SH-SY5Y (cell line): ENCODE measurements around the gene AGPAT3.

Experiments used
- GATA2 ChIP-seq: IDR thresholded peaks from 2 replicates; pipeline ENCODE4 v1.6.1; 2011; ENCODE audit warnings: mild to moderate bottlenecking, low read depth, low read length
- GATA3 ChIP-seq: IDR thresholded peaks from 2 replicates; pipeline ENCODE4 v1.6.1; 2011; ENCODE audit warnings: low read depth, mild to moderate bottlenecking, low read length, moderate library complexity

AGPAT3 gene

GRCh38 chr21:43923391-43923790 is 58.4 kb downstream of the AGPAT3 start:
- no peak for TF ChIP-seq GATA2
- no peak for TF ChIP-seq GATA3

GRCh38 chr21:43924421-43925095 is 59.5 kb downstream of the AGPAT3 start:
- TF ChIP-seq GATA3: no peak
- no peak for TF ChIP-seq GATA2

DNA sequence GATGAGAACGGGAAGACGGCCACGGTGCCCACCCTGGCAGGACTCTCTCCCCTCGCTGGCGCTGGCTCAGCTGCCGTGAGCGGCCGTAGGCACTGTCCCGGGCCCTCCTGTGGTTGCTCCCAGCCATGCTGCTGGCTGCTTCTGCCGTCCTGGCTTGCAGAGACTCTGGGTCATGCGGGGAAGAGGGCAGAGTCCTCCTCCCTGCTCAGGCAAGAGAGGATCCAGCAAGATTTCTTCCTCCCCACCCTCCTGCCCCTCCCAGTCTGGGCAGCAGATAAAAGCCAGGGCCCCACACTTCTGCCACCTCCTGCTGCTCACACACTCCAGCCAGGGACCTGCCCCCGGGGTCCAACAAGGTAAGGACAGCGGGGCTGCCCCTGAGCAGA is 60.1 kb downstream of the AGPAT3 start:
- no peak for TF ChIP-seq GATA2
- TF ChIP-seq GATA3: no peak

- TF ChIP-seq GATA3: no peak
- no peak for TF ChIP-seq GATA2
Measured at GRCh38 chr21:43925609-43926008, 60.6 kb downstream of the AGPAT3 start.

DNA sequence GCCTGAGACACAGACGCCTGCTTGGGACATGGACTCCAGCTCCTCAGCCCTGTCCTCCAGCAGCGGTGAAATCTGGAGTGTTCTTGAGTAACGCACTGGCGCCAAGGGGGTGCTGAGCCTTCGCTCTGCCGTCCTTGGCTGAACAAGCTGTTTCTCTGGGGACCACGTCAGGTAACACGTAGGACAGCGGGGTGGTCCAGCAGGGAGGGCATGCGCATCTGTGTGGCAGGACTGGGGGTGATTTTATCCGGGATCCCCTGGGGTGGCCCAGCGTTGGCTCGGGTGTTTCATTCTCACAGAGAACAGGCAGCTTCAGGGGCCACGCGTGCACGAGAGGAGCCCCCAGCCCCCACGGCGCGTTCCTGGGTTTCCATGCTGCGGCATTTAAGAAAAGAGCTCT is 61.2 kb downstream of the AGPAT3 start:
- no peak for TF ChIP-seq GATA3
- no peak for TF ChIP-seq GATA2

GRCh38 chr21:43927591-43928221 is 62.7 kb downstream of the AGPAT3 start:
- no peak for TF ChIP-seq GATA2
- no peak for TF ChIP-seq GATA3

DNA sequence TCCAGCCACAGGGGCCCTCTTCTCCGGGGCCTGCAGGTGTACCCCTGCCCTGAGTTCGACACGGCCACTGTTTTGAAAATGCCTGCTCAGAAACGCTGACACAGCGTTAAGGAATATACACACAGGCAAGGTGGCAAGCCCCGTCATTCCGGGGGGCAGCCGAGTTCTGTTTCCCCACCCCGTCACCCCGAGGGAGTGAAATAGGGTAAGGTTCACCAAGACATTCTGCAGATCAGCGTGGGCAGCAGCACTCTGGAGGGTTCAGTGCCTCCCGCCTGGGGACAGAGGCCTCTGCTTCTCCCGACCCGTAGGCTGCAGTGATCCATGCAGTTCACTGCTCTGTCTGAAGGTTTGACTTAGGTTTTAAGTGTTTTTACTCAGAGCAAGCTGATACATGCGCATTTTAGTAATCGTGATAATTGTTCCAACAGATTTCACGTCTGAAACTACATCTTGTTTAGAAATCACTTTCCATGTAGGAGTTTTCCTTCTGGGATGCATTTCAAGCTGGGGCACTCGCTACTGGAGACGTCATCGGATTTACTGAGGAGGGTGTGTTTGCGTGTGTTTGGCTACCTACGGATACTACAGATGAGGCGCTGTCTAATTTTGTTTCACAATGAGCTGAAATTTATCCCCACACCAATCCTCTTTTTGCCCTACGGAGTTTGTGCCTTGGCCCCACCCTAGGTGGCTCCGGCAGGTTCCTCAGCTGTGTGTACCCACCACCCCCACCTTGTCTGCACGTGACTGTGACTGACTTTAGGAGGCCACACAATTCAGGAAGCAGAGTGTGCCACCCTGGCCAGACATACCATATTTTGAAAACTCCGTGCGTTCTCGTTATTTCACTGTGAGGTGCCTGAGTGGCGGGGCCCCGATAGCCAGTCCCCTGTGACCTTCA is 63.5 kb downstream of the AGPAT3 start:
- TF ChIP-seq GATA3 (no peak), GATA2 (no peak)

GRCh38 chr21:43929217-43929971 is 64.4 kb downstream of the AGPAT3 start:
- no peak for TF ChIP-seq GATA3
- no peak for TF ChIP-seq GATA2

DNA sequence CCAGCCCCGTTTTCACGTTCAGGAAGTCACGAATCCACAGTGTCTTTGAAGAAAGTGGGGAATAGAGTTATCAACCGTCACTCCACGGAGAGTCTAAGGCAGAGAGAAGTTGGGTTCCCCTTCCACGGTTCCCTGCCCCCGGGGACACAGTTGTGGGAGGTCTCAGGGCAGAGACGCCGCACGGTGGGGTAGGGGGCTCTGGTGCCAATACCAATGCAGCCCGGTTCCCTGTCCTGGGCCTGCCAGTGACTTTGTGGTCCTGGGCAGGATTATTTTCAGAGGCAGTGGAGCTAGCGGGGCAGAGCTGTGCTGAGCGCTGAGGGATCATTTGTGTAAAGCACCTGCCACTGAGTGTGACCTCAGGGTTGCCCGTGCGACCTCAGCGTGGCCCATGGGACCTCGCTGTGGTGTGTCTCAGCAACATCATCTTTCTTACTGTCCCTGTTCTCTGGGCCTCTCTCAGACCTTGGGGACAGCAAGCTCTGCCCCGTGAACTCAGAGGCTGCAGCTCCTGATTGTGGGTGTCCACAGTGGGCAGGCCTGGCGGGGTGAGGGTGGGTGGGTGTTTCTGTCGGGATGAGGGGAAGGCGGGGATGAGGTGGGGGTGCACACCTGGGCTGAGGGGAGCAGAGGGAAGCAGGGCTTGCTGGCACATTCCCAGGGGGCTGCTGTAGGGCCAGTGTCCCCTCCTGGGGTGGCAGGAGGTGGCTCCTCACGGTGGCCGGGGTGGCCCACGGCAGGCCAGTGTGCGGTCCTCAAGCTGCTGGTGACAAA is 65.2 kb downstream of the AGPAT3 start:
- TF ChIP-seq GATA2: no peak
- TF ChIP-seq GATA3: no peak

DNA sequence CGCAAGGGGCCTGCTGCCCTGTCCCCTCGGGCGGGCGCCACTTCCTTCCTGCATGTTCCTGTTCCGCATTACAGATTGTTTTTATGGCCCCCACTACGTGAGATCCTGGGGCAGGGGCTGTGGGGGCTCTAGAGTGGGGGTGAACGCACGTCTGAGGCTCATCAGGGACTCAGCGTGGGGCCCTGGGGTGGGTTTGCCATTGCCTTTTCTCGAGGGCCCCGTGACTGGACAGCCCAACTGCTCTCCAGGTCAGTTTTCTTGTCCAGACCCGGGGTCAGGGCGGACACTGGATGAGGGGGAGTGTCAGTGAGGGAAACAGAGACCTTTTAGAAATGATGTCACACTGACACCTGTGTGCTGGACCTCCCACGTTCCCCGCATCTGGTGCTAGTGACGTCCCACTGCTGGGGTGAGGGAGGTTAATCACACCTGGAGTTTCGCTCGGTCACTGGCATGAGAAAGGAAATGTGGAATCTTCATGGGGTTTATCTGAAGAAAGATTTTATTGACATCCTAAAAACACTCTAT is 65.9 kb downstream of the AGPAT3 start:
- TF ChIP-seq GATA3 (no peak), GATA2 (no peak)

DNA sequence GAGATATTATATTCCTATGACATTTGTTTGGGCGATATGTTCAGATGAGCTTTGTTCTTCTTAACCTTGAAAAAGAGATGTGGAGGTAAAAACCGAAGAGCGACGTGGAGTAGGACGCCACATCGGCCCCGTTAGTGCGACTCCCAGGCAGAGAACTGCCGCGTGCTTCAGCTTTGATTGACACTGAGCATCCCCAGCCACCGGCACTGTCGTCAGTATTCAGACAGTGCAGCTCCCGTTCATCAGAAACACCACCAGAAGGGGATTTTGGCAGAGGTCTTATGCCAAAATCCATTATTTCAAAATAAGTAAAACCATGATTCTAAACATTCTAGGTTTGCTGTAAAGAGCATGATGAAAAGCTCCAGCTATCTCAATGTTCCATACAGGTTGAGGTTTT is 66.5 kb downstream of the AGPAT3 start:
- TF ChIP-seq GATA2: no peak
- no peak for TF ChIP-seq GATA3

DNA sequence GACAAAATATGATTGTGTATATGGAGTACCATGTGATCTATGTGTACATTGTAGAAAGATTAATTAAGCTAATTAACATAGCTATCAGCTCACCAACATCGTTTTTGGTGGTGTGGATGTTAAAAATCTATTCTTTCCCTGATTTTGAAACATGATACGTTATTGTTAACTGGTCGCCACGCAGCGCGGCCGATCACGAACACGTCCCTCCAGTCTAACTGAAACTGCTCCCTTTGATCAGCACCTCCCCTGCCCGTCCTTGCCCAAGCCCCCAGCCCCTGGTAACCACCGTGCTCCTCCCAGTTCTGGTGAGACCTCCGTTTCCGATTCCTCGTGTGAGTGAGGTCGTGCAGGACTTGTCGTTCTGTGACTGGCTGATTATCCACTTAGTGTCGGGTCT is 67.0 kb downstream of the AGPAT3 start:
- TF ChIP-seq GATA2 (no peak), GATA3 (no peak)

DNA sequence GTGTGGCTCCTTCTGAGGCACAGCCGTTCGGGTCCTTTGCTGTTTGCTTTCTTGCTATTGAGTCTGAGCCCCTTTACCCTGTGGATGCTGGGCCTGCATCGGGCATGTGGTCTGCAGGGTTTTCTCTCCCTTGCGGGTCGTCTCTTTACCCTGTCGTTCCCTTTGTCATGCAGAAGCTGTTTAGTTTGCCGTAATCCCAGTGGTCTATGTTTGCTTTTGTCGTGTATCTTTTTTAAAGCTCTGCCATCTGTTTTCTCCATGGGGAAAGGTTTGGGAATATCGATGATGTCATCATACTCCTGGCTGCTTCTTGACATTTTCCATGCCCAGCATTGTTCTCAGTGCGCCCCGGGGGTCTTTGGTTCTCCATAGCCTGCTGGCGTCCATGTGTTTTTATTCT is 68.2 kb downstream of the AGPAT3 start:
- TF ChIP-seq GATA3: no peak
- TF ChIP-seq GATA2: no peak

GRCh38 chr21:43933680-43934079 is 68.7 kb downstream of the AGPAT3 start:
- TF ChIP-seq GATA3 (no peak), GATA2 (no peak)
